Hepatic stellate cell (primary cell): ENCODE results near the gene SLC6A18.
"Not testable (repeated sequence)": the region's sequence is repeated elsewhere in the genome, so short reads cannot be mapped to it uniquely, and the experiment has no call there.

Experiments
- DNase-seq: peaks from one replicate; pipeline ENCODE4 v3.0.0; 2011; ENCODE audit warnings: low spot score

The SLC6A18 gene

GRCh38 chr5:1278216-1278615 lies 53.0 kb downstream of the SLC6A18 start:
- no peak for DNase-seq

- no peak for DNase-seq
Measured at GRCh38 chr5:1278656-1279442, 53.7 kb downstream of the SLC6A18 start.

GRCh38 chr5:1279443-1280151 lies 54.4 kb downstream of the SLC6A18 start:
- no peak for DNase-seq

GRCh38 chr5:1280177-1281037 lies 55.2 kb downstream of the SLC6A18 start:
- no peak for DNase-seq

- no peak for DNase-seq
Measured at GRCh38 chr5:1281038-1281882, 56.1 kb downstream of the SLC6A18 start.

GRCh38 chr5:1282131-1282992 lies 57.2 kb downstream of the SLC6A18 start:
- DNase-seq = no peak

- not testable (repeated sequence) for DNase-seq
Measured at GRCh38 chr5:1282993-1283728, 58.0 kb downstream of the SLC6A18 start.

- not testable (repeated sequence) for DNase-seq
Measured at GRCh38 chr5:1283729-1284041, 58.5 kb downstream of the SLC6A18 start.

GRCh38 chr5:1284336-1284970 lies 59.3 kb downstream of the SLC6A18 start:
- not testable (repeated sequence) for DNase-seq

- DNase-seq = no peak
Measured at GRCh38 chr5:1285141-1285540, 60.0 kb downstream of the SLC6A18 start.

- no peak for DNase-seq
Measured at GRCh38 chr5:1285883-1286291, 60.7 kb downstream of the SLC6A18 start.

- no peak for DNase-seq
Measured at GRCh38 chr5:1288439-1289335, 63.5 kb downstream of the SLC6A18 start.

- DNase-seq = not testable (repeated sequence)
Measured at GRCh38 chr5:1289559-1289958, 64.4 kb downstream of the SLC6A18 start.

- not testable (repeated sequence) for DNase-seq
Measured at GRCh38 chr5:1290956-1291355, 65.8 kb downstream of the SLC6A18 start.

- DNase-seq = no peak
Measured at GRCh38 chr5:1291611-1292080, 66.5 kb downstream of the SLC6A18 start.

GRCh38 chr5:1292139-1292538 lies 67.0 kb downstream of the SLC6A18 start:
- DNase-seq = no peak

GRCh38 chr5:1292846-1293415 lies 67.8 kb downstream of the SLC6A18 start:
- no peak for DNase-seq
